ENCODE measurements around the gene C20orf204. TPM values are rescaled to one million over a fixed set of nuclear protein-coding genes. Genes with fewer than 3 reads are reported as not detected.
"Not testable (repeated sequence)": the region's sequence is repeated elsewhere in the genome, so short reads cannot be mapped to it uniquely, and the experiment has no call there.

Gene C20orf204
- total RNA-seq, 3 donors from 2014 or later (not counting 1 experiment from before 2014, with no cell fraction given) = 4.3 to 5.5 (median 5.3) TPM

DNA sequence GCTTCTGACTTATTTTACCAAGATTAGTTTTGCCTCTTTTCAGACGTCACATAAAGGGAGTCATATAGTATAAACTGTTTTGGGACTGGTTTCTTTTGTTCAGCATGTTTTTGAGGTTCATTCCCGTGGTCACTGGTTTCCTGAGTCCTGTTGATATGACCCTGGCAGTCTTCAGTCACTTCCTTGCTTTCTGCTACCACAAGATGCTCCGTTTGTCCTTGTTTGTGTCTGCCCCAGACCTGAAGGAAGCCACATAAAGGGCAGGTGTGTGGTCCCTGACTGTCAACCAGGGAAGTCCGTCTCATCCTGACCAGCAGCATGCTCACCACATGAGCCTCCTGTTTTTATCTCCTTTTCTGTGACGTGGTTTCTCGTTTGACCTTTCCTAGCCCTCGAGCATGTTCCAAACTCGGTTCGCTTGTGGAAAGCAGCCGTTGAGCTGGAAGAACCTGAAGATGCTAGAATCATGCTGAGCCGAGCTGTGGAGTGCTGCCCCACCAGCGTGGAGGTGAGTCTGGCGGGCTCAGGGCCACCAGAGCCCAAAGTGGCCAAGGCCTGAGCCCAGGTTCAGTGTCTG lies 26.1 kb upstream of the C20orf204 start:
- intact Hi-C loops (cut with micrococcal nuclease) = no loop called here
- peaks cover 37% of the 10 kb centered on the region for H3K4me1 ChIP-seq (ENCODE audit: control insufficient read depth, insufficient read depth, low read length)
- H3K9me3 ChIP-seq (ENCODE audit: control insufficient read depth, insufficient read depth, low read length) = peaks cover 16% of the 10 kb centered on the region
- Mint-ChIP-seq H3K36me3 (peaks cover 7% of the 10 kb centered on the region), H3K9me3 (no peaks in the 10 kb centered on the region), H3K4me1 (peaks cover 25 to 32% of the 10 kb centered on the region in 2 donors), H3K4me3 (no peak overlapping the region), H3K27me3 (ENCODE audit: low read depth in 2 of 2) (no peaks in the 10 kb centered on the region), H3K27ac (peak overlapping the region; percentile 77)
- H3K27me3 ChIP-seq (ENCODE audit: control insufficient read depth, insufficient read depth, low read length) = no peaks in the 10 kb centered on the region
- ATAC-seq (peak in 2 of 3 donors; percentile 19 to 26), DNase-seq (no peak)
- WGBS (ENCODE audit: insufficient coverage) = 43% methylated on average over 13 of the region's 13 CpGs
- TF ChIP-seq, protein P1, sequence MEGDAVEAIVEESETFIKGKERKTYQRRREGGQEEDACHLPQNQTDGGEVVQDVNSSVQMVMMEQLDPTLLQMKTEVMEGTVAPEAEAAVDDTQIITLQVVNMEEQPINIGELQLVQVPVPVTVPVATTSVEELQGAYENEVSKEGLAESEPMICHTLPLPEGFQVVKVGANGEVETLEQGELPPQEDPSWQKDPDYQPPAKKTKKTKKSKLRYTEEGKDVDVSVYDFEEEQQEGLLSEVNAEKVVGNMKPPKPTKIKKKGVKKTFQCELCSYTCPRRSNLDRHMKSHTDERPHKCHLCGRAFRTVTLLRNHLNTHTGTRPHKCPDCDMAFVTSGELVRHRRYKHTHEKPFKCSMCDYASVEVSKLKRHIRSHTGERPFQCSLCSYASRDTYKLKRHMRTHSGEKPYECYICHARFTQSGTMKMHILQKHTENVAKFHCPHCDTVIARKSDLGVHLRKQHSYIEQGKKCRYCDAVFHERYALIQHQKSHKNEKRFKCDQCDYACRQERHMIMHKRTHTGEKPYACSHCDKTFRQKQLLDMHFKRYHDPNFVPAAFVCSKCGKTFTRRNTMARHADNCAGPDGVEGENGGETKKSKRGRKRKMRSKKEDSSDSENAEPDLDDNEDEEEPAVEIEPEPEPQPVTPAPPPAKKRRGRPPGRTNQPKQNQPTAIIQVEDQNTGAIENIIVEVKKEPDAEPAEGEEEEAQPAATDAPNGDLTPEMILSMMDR (IDR thresholded peaks at IDR 0.05) = no peak
- H3K27ac ChIP-seq (ENCODE audit: low read length) = peak overlapping the region; percentile 49
- peaks cover 44% of the 10 kb centered on the region for H3K36me3 ChIP-seq (ENCODE audit: control insufficient read depth, insufficient read depth, low read length)
- no peak overlapping the region for H3K4me3 ChIP-seq (ENCODE audit: low read length)

- peaks cover 7% of the 10 kb centered on the region for H3K36me3 Mint-ChIP-seq
- H3K36me3 ChIP-seq (ENCODE audit: control insufficient read depth, insufficient read depth, low read length) = peaks cover 45% of the 10 kb centered on the region
- 90% methylated on average over 8 of the region's 8 CpGs for WGBS (ENCODE audit: insufficient coverage)
- intact Hi-C loops (cut with micrococcal nuclease) = no loop called here
- no peaks in the 10 kb centered on the region for H3K27me3 Mint-ChIP-seq (ENCODE audit: low read depth in 2 of 2)
- H3K4me3 ChIP-seq (ENCODE audit: low read length) = no peak overlapping the region
- H3K9me3 Mint-ChIP-seq = no peaks in the 10 kb centered on the region
- no peak overlapping the region for H3K4me3 Mint-ChIP-seq
- DNase-seq (no peak), ATAC-seq (peak in 2 of 3 donors; percentile 28 to 45)
- peak overlapping the region; percentile 60 to 77 for H3K27ac Mint-ChIP-seq
- H3K4me1 ChIP-seq (ENCODE audit: control insufficient read depth, insufficient read depth, low read length) = peaks cover 37% of the 10 kb centered on the region
- TF ChIP-seq, protein P1 (IDR thresholded peaks at IDR 0.05) = no peak
- peaks cover 16% of the 10 kb centered on the region for H3K9me3 ChIP-seq (ENCODE audit: control insufficient read depth, insufficient read depth, low read length)
- no peaks in the 10 kb centered on the region for H3K27me3 ChIP-seq (ENCODE audit: control insufficient read depth, insufficient read depth, low read length)
- H3K27ac ChIP-seq (ENCODE audit: low read length) = peak overlapping the region; percentile 19
- peaks cover 25 to 32% of the 10 kb centered on the region in 2 donors for H3K4me1 Mint-ChIP-seq
Measured at GRCh38 chr20:64010711-64011237, 25.2 kb upstream of the C20orf204 start.

DNA sequence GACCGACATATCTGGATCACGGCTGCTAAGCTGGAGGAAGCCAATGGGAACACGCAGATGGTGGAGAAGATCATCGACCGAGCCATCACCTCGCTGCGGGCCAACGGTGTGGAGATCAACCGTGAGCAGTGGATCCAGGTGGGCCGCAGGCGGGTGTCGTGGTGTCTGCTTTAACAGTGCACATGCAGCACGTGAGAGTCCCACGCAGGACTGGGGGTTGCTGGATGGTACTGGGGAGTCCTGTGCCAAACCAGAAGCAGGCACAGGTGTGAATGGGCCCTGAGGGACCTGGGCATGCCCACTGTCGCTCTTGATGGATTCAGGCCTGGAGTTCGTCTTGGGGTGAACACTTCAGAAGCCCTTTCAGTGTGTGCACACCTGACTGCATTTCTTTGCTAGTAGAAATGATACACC lies 24.6 kb upstream of the C20orf204 start:
- peaks cover 43% of the 10 kb centered on the region for H3K36me3 ChIP-seq (ENCODE audit: control insufficient read depth, insufficient read depth, low read length)
- H3K27ac ChIP-seq (ENCODE audit: low read length) = peak overlapping the region; percentile 39
- TF ChIP-seq, protein P1 (IDR thresholded peaks at IDR 0.05) = no peak
- DNase-seq (peak in 1 of 2 donors; percentile 38), ATAC-seq (peak in 2 of 3 donors; percentile 34 to 46)
- peaks cover 25 to 32% of the 10 kb centered on the region in 2 donors for H3K4me1 Mint-ChIP-seq
- peaks cover 37% of the 10 kb centered on the region for H3K4me1 ChIP-seq (ENCODE audit: control insufficient read depth, insufficient read depth, low read length)
- no peaks in the 10 kb centered on the region for H3K27me3 ChIP-seq (ENCODE audit: control insufficient read depth, insufficient read depth, low read length)
- H3K4me3 ChIP-seq (ENCODE audit: low read length) = no peak overlapping the region
- no peak overlapping the region for H3K4me3 Mint-ChIP-seq
- intact Hi-C loops (cut with micrococcal nuclease) = no loop called here
- no peaks in the 10 kb centered on the region for H3K9me3 Mint-ChIP-seq
- H3K9me3 ChIP-seq (ENCODE audit: control insufficient read depth, insufficient read depth, low read length) = peaks cover 16% of the 10 kb centered on the region
- no peaks in the 10 kb centered on the region for H3K27me3 Mint-ChIP-seq (ENCODE audit: low read depth in 2 of 2)
- peaks cover 7% of the 10 kb centered on the region for H3K36me3 Mint-ChIP-seq
- 97% methylated on average over 16 of the region's 16 CpGs for WGBS (ENCODE audit: insufficient coverage)
- H3K27ac Mint-ChIP-seq = peak overlapping the region; percentile 60 to 77

DNA sequence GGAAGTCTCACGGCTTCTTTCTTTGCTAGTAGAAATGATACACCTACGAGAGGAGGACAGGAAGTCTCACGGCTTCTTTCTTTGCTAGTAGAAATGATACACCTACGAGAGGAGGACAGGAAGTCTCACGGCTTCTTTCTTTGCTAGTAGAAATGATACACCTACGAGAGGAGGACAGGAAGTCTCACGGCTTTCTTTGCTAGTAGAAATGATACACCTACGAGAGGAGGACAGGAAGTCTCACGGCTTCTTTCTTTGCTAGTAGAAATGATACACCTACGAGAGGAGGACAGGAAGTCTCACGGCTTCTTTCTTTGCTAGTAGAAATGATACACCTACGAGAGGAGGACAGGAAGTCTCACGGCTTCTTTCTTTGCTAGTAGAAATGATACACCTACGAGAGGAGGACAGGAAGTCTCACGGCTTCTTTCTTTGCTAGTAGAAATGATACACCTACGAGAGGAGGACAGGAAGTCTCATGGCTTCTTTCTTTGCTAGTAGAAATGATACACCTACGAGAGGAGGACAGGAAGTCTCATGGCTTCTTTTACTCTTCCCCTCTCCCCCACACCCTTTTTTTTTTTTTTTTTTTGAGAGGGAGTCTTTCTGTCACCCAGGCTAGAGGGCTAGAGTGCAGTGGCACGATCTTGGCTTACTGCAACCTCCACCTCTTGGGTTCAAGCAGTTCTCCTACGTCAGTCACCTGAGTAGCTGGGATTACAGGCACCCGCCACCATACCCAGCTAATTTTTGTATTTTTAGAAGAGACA lies 23.4 kb upstream of the C20orf204 start:
- H3K36me3 Mint-ChIP-seq; H3K27me3 Mint-ChIP-seq (ENCODE audit: low read depth in 2 of 2); intact Hi-C loops (cut with micrococcal nuclease); H3K9me3 Mint-ChIP-seq; H3K4me3 ChIP-seq (ENCODE audit: low read length); H3K27me3 ChIP-seq (ENCODE audit: control insufficient read depth, insufficient read depth, low read length): not testable (repeated sequence)
- DNase-seq = peak in 1 of 2 donors; percentile 41
- Histone ChIP-seq H3K27ac (ENCODE audit: low read length) (peak overlapping the region; percentile 83), H3K36me3 (ENCODE audit: control insufficient read depth, insufficient read depth, low read length) (peaks cover 48% of the 10 kb centered on the region), H3K4me1 (ENCODE audit: control insufficient read depth, insufficient read depth, low read length) (peaks cover 37% of the 10 kb centered on the region), H3K9me3 (ENCODE audit: control insufficient read depth, insufficient read depth, low read length) (peaks cover 16% of the 10 kb centered on the region)
- H3K4me3 Mint-ChIP-seq = peak overlapping the region; percentile 77
- ATAC-seq = peak in 1 of 3 donors; percentile 44
- 77% methylated on average over 3 of the region's 20 CpGs for WGBS (ENCODE audit: insufficient coverage)
- peak overlapping the region; percentile 82 to 91 for H3K27ac Mint-ChIP-seq
- H3K4me1 Mint-ChIP-seq = peaks cover 25 to 32% of the 10 kb centered on the region in 2 donors
